ENCODE measurements around the gene TRAPPC11. TPM values are rescaled to one million over a fixed set of nuclear protein-coding genes. Genes with fewer than 3 reads are reported as not detected.

The TRAPPC11 gene
- total RNA-seq, 1 donor from 2014 or later: 49.4 TPM

DNA sequence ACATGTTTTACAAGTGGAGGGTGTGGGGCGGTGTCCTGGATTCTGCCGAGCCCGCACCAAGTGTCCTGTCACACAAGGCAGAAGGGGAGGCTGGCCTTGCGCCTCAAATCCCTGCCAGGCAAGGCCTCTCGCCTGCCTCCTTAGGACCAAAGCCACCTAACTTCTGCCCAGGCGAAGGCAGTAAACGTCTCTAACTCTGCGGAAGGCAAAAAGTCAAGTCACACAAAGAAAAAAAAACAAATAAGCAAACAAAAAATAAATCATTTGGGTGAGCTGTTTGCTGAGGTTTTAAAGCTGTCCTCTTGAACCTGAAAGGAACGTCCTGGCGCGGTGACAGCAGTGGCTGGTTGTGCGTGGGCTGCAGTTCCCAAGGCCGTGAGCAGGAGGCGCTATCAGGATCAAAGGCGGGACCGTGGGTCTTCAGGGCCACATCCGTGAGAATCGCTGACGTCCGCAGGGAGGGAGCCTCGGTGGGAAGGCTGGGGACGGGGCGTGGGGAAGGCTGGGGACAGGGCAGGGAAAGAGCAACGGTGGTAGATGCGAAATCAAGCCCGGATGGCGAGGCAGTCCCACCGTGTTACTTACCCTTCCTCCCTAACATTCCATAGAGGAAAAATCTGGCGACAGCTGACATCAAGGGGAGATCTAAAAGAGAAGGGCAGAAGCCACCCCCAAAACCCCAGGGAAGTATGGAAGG is 99.1 kb downstream of the TRAPPC11 start:
- DNase-seq (ENCODE audit: low spot score): no peak

- no peak for DNase-seq (ENCODE audit: low spot score)
Observed at GRCh38 chr4:183758758-183759447, 99.8 kb downstream of the TRAPPC11 start.

DNA sequence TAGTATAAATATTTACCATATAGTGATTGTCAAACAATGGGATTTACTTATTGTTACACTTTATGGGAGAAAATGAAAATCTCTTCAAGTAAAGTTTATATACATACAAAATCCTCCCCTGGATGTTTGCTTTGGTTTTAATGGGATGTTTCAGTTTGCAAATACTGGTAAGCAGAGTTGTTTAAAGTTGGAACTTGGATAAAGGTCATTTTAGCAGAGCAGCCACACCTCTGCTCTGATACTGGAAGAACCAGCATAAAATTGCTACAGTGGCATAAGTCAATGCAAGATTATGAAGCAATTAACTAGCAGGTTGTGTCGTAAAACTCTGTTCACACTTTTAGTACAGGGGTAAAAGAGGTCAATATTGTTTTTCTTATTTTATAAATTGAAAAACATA is 101.2 kb downstream of the TRAPPC11 start:
- no peak for DNase-seq (ENCODE audit: low spot score)

Other genes with a start within 250 kb of the TRAPPC11 start
- gene CDKN2AIP, start 214.7 kb upstream of the TRAPPC11 start, total RNA-seq: 15.0 TPM
- gene ING2, start 154.2 kb upstream of the TRAPPC11 start, total RNA-seq: 10.3 TPM
- 17.3 TPM for gene RWDD4, start 108 bp upstream of the TRAPPC11 start, total RNA-seq
- gene STOX2, start 246.0 kb downstream of the TRAPPC11 start, total RNA-seq: 38.1 TPM